ENCODE results near the gene CPZ. TPM values are rescaled to one million over a fixed set of nuclear protein-coding genes. Genes with fewer than 3 reads are reported as not detected.

Gene CPZ
- polyA plus RNA-seq, 1 experiment: 70.9 TPM

GRCh38 chr4:8591626-8592365 lies 769 bp upstream of the CPZ start:
- Histone ChIP-seq H3K36me3 (ENCODE audit: control insufficient read depth, insufficient read depth, low read length) (peaks cover 1% of the 10 kb centered on the region), H3K27me3 (ENCODE audit: control insufficient read depth, insufficient read depth, low read length) (peaks cover 12% of the 10 kb centered on the region), H3K4me3 (ENCODE audit: low read depth, low read length) (no peak overlapping the region; the same call in 1 of the 2 replicates)
- ChIA-PET CTCF (interaction anchor here (1.0 to 6.3 kb wide), 6 partner anchors 36 to 121 kb away, joined by 3 to 108 read pairs (median 4); no protein-coding TSS in a partner anchor), POLR2A (no interaction called here)
- TF ChIP-seq CTCF (IDR thresholded peaks at IDR 0.05; ENCODE audit: insufficient read depth, low read depth, low read length): no peak
- no peak for DNase-seq (ENCODE audit: low read depth)

GRCh38 chr4:8593264-8594096 lies 915 bp downstream of the CPZ start:
- POLR2A ChIA-PET: interaction anchor here (0.7 kb wide), 1 partner anchor 26 kb away, joined by 6 read pairs; no protein-coding TSS in a partner anchor
- CTCF ChIA-PET: interaction anchor here (0.6 to 6.3 kb wide), 11 partner anchors 10 to 135 kb away, joined by 3 to 108 read pairs (median 3); no protein-coding TSS in a partner anchor
- H3K36me3 ChIP-seq (ENCODE audit: control insufficient read depth, insufficient read depth, low read length): peaks cover 7% of the 10 kb centered on the region
- no peak for TF ChIP-seq CTCF (IDR thresholded peaks at IDR 0.05; ENCODE audit: insufficient read depth, low read depth, low read length)
- peak overlapping the region; percentile 77 for H3K4me3 ChIP-seq (ENCODE audit: low read depth, low read length)
- H3K27me3 ChIP-seq (ENCODE audit: control insufficient read depth, insufficient read depth, low read length): peaks cover 5% of the 10 kb centered on the region
- DNase-seq (ENCODE audit: low read depth): no peak

- Histone ChIP-seq H3K27me3 (ENCODE audit: control insufficient read depth, insufficient read depth, low read length) (peaks cover 4% of the 10 kb centered on the region; the same call in 1 of the 2 replicates), H3K36me3 (ENCODE audit: control insufficient read depth, insufficient read depth, low read length) (peaks cover 12% of the 10 kb centered on the region), H3K4me3 (ENCODE audit: low read depth, low read length) (peak overlapping the region; percentile 77)
- ChIA-PET CTCF (interaction anchor here (0.6 to 6.3 kb wide), 9 partner anchors 10 to 136 kb away, joined by 3 to 108 read pairs (median 3); no protein-coding TSS in a partner anchor), POLR2A (no interaction called here)
- DNase-seq (ENCODE audit: low read depth): peak; percentile 17
- TF ChIP-seq CTCF (IDR thresholded peaks at IDR 0.05; ENCODE audit: insufficient read depth, low read depth, low read length): peak; percentile 75
Measured at GRCh38 chr4:8594097-8595038, 1.8 kb downstream of the CPZ start.

- CTCF ChIA-PET: interaction anchor here (1.1 to 6.3 kb wide), 3 partner anchors 25 to 125 kb away, joined by 4 to 108 read pairs (median 7); no protein-coding TSS in a partner anchor
- Histone ChIP-seq H3K27me3 (ENCODE audit: control insufficient read depth, insufficient read depth, low read length) (peaks cover 4% of the 10 kb centered on the region; the same call in 1 of the 2 replicates), H3K4me3 (ENCODE audit: low read depth, low read length) (no peak overlapping the region), H3K36me3 (ENCODE audit: control insufficient read depth, insufficient read depth, low read length) (peaks cover 15% of the 10 kb centered on the region)
- POLR2A ChIA-PET: no interaction called here
- DNase-seq (ENCODE audit: low read depth): no peak
- no peak for TF ChIP-seq CTCF (IDR thresholded peaks at IDR 0.05; ENCODE audit: insufficient read depth, low read depth, low read length)
Measured at GRCh38 chr4:8595237-8596087, 2.9 kb downstream of the CPZ start.
